Measurements from ENCODE around the gene ARHGEF2. TPM values are rescaled to one million over a fixed set of nuclear protein-coding genes. Genes with fewer than 3 reads are reported as not detected.

Gene ARHGEF2
- total and polyA plus RNA-seq, 2 of the 13 experiments (the other 11 are each of a cell fraction or from before 2014, with no cell fraction given): 16.1 to 32.1 TPM

GRCh38 chr1:155913969-155914757 lies 64.2 kb downstream of the ARHGEF2 start:
- Histone ChIP-seq H3K9ac (ENCODE audit: insufficient read depth, low read depth, low read length) (no peak overlapping the region), H3K9me3 (ENCODE audit: low read length) (no peaks in the 10 kb centered on the region), H3K36me3 (replicated peaks in 1 of 2; ENCODE audit: control insufficient read depth in 1 of 2, insufficient read depth in 2 of 2, low read length in 2 of 2) (peaks cover 19 to 58% of the 10 kb centered on the region in 2 experiments)

More at GRCh38 chr1:155913969-155914757, 64.2 kb downstream of the ARHGEF2 start:
- TF ChIP-seq NFE2L2 (IDR thresholded peaks at IDR 0.05; ENCODE audit: low read length) (no peak), ZNF207 (IDR thresholded peaks at IDR 0.05; ENCODE audit: borderline replicate concordance) (no peak), ZNF280D (CRISPR knock-in tag; IDR thresholded peaks at IDR 0.05) (no peak), ATAD3A (CRISPR knock-in tag; IDR thresholded peaks at IDR 0.05) (no peak), ZFP90 (CRISPR knock-in tag; IDR thresholded peaks at IDR 0.05; ENCODE audit: borderline replicate concordance) (no peak), RBFOX2 (IDR thresholded peaks at IDR 0.05; ENCODE audit: low read depth, low read length) (0 out of 2 replicates have a peak, but pooled peaks have one; percentile 8)
- intact Hi-C loops (cut with micrococcal nuclease; ENCODE audit: unreplicated experiment) (no loop called here), in situ Hi-C loops (cut with HindIII; ENCODE audit: extremely low pct_ligation_motif_present, low pct_unique_long_range_greater_than_20kb) (no loop called here)
- TSS peak; percentile 9 for BruUV-seq (replicated peaks)
- Histone ChIP-seq H2AFZ (ENCODE audit: low read length) (no peak overlapping the region), H3K4me2 (ENCODE audit: low read depth, low read length) (no peak overlapping the region), H3K79me2 (ENCODE audit: insufficient read depth, low read length) (peaks cover 13% of the 10 kb centered on the region), H3K4me1 (ENCODE audit: insufficient read depth, low read length) (peaks cover 21% of the 10 kb centered on the region), H3K27ac (ENCODE audit: extremely low read length, insufficient read depth, low read length) (no peak overlapping the region), H3K27me3 (ENCODE audit: control insufficient read depth in 1 of 2, insufficient read depth in 2 of 2, low read length in 2 of 2) (no peaks in the 10 kb centered on the region), H4K20me1 (ENCODE audit: insufficient read depth, low read length) (no peaks in the 10 kb centered on the region), H3K4me3 (replicated peaks in 1 of 3; ENCODE audit: insufficient read depth in 1 of 3, low read depth in 2 of 3, low read length in 3 of 3) (no peak overlapping the region)
- ATAC-seq (no peak), DNase-seq (ENCODE audit: low spot score) (no peak), FAIRE-seq (no peak)
- CTCF ChIA-PET (ENCODE audit: low intra/inter-chr PET ratio, low total read pairs): no interaction called here
- WGBS (ENCODE audit: low lambda C conversion rate): 89% methylated on average over 6 of the region's 6 CpGs
- POLR2A ChIA-PET: no interaction called here

All from HepG2 (cell line).